Endodermal cell (in vitro differentiated cells): ENCODE results near the gene ZNF486. TPM values are rescaled to one million over a fixed set of nuclear protein-coding genes. Genes with fewer than 3 reads are reported as not detected.
A peak's percentile ranks its signal among the peaks of the same experiment; 100 is the strongest.
"Not testable (repeated sequence)": the region's sequence is repeated elsewhere in the genome, so short reads cannot be mapped to it uniquely, and the experiment has no call there.

Experiments
- DNase-seq: peaks from one replicate; pipeline ENCODE4 v3.0.0-alpha.2; 2017
- H3K27ac ChIP-seq: 2 replicates; pipeline ENCODE4 v1.5.1; 2013; ENCODE audit warnings: mild to moderate bottlenecking, low read depth, low read length, moderate library complexity
- H3K27me3 ChIP-seq: 2 replicates; pipeline ENCODE4 v1.6.1; 2013; ENCODE audit warnings: mild to moderate bottlenecking, low read length, moderate library complexity; ENCODE audit not compliant: insufficient read depth, control insufficient read depth, poor library complexity, severe bottlenecking
- H3K36me3 ChIP-seq: 2 replicates; pipeline ENCODE4 v1.7.0; 2013; ENCODE audit warnings: mild to moderate bottlenecking, low read length, moderate library complexity; ENCODE audit not compliant: control insufficient read depth, insufficient read depth
- H3K4me1 ChIP-seq: one replicate; pipeline ENCODE4 v1.7.0; 2013; ENCODE audit warnings: low read length; ENCODE audit not compliant: control insufficient read depth, insufficient read depth
- H3K4me3 ChIP-seq: 2 replicates; pipeline ENCODE4 v1.5.1; 2013; ENCODE audit warnings: mild to moderate bottlenecking, low read length, moderate library complexity
- H3K9ac ChIP-seq: 2 replicates; pipeline ENCODE4 v1.6.1; 2013; ENCODE audit warnings: mild to moderate bottlenecking, low read length, moderate library complexity; ENCODE audit not compliant: poor library complexity, severe bottlenecking; ENCODE audit errors: extremely low read depth
- H3K9me3 ChIP-seq: 2 replicates; pipeline ENCODE4 v1.6.1; 2013; ENCODE audit warnings: mild to moderate bottlenecking, low read length, moderate library complexity; ENCODE audit not compliant: control insufficient read depth
- H3K27ac Mint-ChIP-seq: 2 replicates; pipeline ENCODE4 v1.8.0; 2020; ENCODE audit warnings: mixed read lengths
- H3K27me3 Mint-ChIP-seq: 2 replicates; pipeline ENCODE4 v1.8.0; 2021; ENCODE audit warnings: mild to moderate bottlenecking, mixed read lengths; ENCODE audit not compliant: insufficient read depth
- H3K36me3 Mint-ChIP-seq: 2 replicates; pipeline ENCODE4 v1.8.0; 2020; ENCODE audit warnings: low read depth, mixed read lengths
- H3K4me1 Mint-ChIP-seq: 2 replicates; pipeline ENCODE4 v1.8.0; 2020; ENCODE audit warnings: mixed read lengths
- H3K4me3 Mint-ChIP-seq: 2 replicates; pipeline ENCODE4 v1.8.0; 2020; ENCODE audit warnings: mild to moderate bottlenecking, moderate library complexity, mixed read lengths
- H3K9me3 Mint-ChIP-seq: 2 replicates; pipeline ENCODE4 v1.8.0; 2020; ENCODE audit warnings: mild to moderate bottlenecking, mixed read lengths
- WGBS, 2 experiments: methylation state at CpG; one replicate each; pipeline versions ENCODE4 v1.1.5 to v1.1.7; 2013; ENCODE audit warnings: missing lambda C conversion rate in 2 of 2, mixed read lengths in 1 of 2; ENCODE audit not compliant: insufficient coverage in 1 of 2, insufficient read length in 1 of 2; 5-methylcytosine and 5-hydroxymethylcytosine counted together
- total RNA-seq, 2 donors: library from RNA; stranded (reverse); fragmentation: NEBNext Ultra II Directional in 1 of 2; extraction: Animal tissue kit (Norgen Biotek cat#: 25700) in 1 of 2; gene quantifications; 2 replicates in 1 of 2; 3 replicates in 1 of 2; pipeline ENCODE4 v1.2.1, GENCODE V29; 2021
- TF ChIP-seq, protein P1 (sequence below): fragments of 200-600 bp; sonication (generic); conservative IDR thresholded peaks from 2 replicates; pipeline ENCODE4 v1.5.0; 2021; ENCODE audit warnings: antibody characterized with exemption, mild to moderate bottlenecking

ZNF486 gene
- total RNA-seq, 2 donors from 2014 or later, result 20.4 to 27.6 TPM

DNA sequence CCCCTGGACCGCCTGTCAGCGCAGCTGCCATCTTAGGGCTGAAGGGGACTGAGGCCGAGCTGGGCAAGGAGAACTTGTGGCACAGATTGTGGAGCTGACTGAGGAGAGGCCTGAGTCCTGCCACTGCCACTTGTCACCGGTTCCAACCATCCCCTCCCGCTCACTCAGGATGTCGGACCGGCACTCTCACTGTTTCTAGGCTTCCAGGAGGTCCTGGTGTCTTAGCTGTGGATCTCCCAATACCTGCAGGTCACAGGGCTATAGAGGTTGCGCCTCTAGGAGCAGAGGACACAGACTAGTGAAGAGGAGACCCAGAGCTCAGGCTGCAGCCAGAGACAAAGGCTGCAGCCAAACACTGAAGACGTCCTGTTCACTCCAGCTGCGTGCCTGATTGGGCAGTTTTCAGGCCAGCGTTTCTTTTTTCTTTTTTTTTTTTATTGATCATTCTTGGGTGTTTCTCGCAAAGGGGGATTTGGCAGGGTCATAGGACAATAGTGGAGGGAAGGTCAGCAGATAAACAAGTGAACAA lies 15.3 kb upstream of the ZNF486 start:
- no peak for DNase-seq
- TF ChIP-seq, protein P1, sequence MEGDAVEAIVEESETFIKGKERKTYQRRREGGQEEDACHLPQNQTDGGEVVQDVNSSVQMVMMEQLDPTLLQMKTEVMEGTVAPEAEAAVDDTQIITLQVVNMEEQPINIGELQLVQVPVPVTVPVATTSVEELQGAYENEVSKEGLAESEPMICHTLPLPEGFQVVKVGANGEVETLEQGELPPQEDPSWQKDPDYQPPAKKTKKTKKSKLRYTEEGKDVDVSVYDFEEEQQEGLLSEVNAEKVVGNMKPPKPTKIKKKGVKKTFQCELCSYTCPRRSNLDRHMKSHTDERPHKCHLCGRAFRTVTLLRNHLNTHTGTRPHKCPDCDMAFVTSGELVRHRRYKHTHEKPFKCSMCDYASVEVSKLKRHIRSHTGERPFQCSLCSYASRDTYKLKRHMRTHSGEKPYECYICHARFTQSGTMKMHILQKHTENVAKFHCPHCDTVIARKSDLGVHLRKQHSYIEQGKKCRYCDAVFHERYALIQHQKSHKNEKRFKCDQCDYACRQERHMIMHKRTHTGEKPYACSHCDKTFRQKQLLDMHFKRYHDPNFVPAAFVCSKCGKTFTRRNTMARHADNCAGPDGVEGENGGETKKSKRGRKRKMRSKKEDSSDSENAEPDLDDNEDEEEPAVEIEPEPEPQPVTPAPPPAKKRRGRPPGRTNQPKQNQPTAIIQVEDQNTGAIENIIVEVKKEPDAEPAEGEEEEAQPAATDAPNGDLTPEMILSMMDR, result no peak
- Histone ChIP-seq H3K9me3 (peaks cover 9% of the 10 kb centered on the region), H3K9ac (no peak overlapping the region), H3K4me3 (peak overlapping the region; percentile 23), H3K4me1 (no peaks in the 10 kb centered on the region), H3K36me3 (no peaks in the 10 kb centered on the region), H3K27ac (peak overlapping the region; percentile 32), H3K27me3 (no peaks in the 10 kb centered on the region)
- peaks cover 7% of the 10 kb centered on the region for H3K27me3 Mint-ChIP-seq
- H3K36me3 Mint-ChIP-seq, result no peaks in the 10 kb centered on the region
- peaks cover 26% of the 10 kb centered on the region for H3K9me3 Mint-ChIP-seq
- no peak overlapping the region for H3K4me3 Mint-ChIP-seq
- peak overlapping the region; percentile 82 for H3K27ac Mint-ChIP-seq
- peaks cover 17% of the 10 kb centered on the region for H3K4me1 Mint-ChIP-seq
- WGBS, 2 experiments, result 91 to 93% methylated on average over 7 to 11 of the region's 12 CpGs

DNA sequence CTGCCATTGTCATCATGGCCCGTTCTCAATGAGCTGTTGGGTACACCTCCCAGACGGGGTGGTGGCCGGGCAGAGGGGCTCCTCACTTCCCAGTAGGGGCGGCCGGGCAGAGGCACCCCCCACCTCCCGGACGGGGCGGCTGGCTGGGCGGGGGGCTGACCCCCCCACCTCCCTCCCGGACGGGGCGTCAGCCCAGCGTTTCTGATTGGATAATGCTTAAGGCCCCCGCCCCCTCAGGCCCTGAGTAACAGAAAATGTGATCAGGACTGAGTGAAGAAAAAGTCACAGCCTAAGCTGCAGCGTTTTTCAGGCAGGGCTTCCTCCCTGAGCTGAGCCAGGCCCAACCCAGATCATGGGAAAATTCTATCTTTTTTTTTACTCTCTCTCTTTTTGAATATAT lies 14.5 kb upstream of the ZNF486 start:
- peaks cover 19% of the 10 kb centered on the region for H3K4me1 Mint-ChIP-seq
- not testable (repeated sequence) for H3K36me3 ChIP-seq, H3K4me3 Mint-ChIP-seq, DNase-seq, H3K9me3 ChIP-seq, H3K4me1 ChIP-seq, H3K9ac ChIP-seq, H3K27me3 ChIP-seq, H3K27ac Mint-ChIP-seq, H3K36me3 Mint-ChIP-seq, H3K4me3 ChIP-seq, H3K27ac ChIP-seq, H3K27me3 Mint-ChIP-seq
- WGBS, 2 experiments, result 60 to 61% methylated on average over 1 to 12 of the region's 15 CpGs
- H3K9me3 Mint-ChIP-seq, result peaks cover 23% of the 10 kb centered on the region

DNA sequence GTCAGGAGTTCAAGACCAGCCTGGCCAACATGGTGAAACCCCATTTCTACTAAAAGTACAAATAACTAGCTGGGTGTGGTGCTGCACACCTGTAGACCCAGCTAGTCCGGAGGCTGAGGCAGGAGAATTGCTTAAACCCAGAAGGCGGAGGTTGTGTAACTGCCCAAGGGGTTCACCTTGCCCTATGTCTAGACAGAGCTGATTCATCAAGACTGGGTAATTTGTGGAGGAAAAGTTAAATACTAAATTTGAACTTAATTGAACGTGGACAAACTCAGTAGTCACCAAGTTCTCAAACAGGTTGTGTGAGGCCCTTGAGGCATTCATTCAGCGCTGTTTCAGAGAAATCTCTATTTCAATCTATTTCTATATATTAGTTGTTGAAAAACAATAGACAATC lies 13.7 kb upstream of the ZNF486 start:
- peaks cover 9% of the 10 kb centered on the region for H3K9me3 ChIP-seq
- no peak for DNase-seq
- peaks cover 16% of the 10 kb centered on the region for H3K9me3 Mint-ChIP-seq
- WGBS, 2 experiments, result 97 to 100% methylated on average over 2 to 4 of the region's 4 CpGs
- TF ChIP-seq, protein P1, result no peak
- H3K4me3 ChIP-seq, result no peak overlapping the region
- H3K27me3 ChIP-seq, result no peaks in the 10 kb centered on the region
- H3K4me3 Mint-ChIP-seq, result no peak overlapping the region
- H3K27ac Mint-ChIP-seq, result no peak overlapping the region
- no peak overlapping the region for H3K27ac ChIP-seq
- H3K27me3 Mint-ChIP-seq, result peaks cover 8% of the 10 kb centered on the region
- peaks cover 22% of the 10 kb centered on the region for H3K4me1 Mint-ChIP-seq
- no peaks in the 10 kb centered on the region for H3K36me3 ChIP-seq
- no peaks in the 10 kb centered on the region for H3K4me1 ChIP-seq
- no peaks in the 10 kb centered on the region for H3K36me3 Mint-ChIP-seq
- no peak overlapping the region for H3K9ac ChIP-seq

DNA sequence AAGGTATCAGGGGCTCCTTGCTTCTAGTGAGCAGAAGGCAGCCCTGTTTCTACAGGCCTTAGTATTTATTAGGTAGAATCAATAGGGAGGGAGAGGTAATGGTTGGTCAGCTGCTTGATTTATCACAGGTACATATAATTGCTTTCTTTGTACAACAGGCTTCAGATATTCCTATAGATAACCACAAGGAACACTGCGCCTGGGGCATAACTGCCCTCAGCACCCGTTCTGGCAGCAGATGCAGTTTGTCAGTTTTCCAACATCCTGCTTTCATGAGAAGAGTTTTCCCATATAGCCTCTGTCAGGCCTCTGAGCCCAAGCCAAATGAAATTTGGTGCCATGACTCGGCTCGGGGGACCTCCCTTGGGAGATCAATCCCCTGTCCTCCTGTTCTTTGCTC lies 12.4 kb upstream of the ZNF486 start:
- Mint-ChIP-seq H3K27me3 (peaks cover 9% of the 10 kb centered on the region), H3K4me3 (no peak overlapping the region), H3K27ac (no peak overlapping the region), H3K4me1 (peaks cover 35% of the 10 kb centered on the region), H3K36me3 (no peaks in the 10 kb centered on the region), H3K9me3 (peaks cover 16% of the 10 kb centered on the region)
- Histone ChIP-seq H3K4me1 (no peaks in the 10 kb centered on the region), H3K9me3 (peaks cover 9% of the 10 kb centered on the region), H3K27ac (no peak overlapping the region), H3K27me3 (no peaks in the 10 kb centered on the region), H3K36me3 (no peaks in the 10 kb centered on the region), H3K4me3 (no peak overlapping the region), H3K9ac (no peak overlapping the region)
- TF ChIP-seq, protein P1, result no peak
- DNase-seq, result no peak
- WGBS, 2 experiments, result 90 to 100% methylated on average over 3 to 4 of the region's 4 CpGs
